MM.1S (cell line): Measurements from ENCODE around the gene GALNTL6.
"Not testable (repeated sequence)": the region's sequence is repeated elsewhere in the genome, so short reads cannot be mapped to it uniquely, and the experiment has no call there.

Experiments used
- DNase-seq: peaks from one replicate; pipeline ENCODE4 v3.0.0-alpha.2; 2015
- H2AFZ ChIP-seq: fragments of 300-600 bp; sonication (generic); 2 replicates; pipeline ENCODE4 v1.6.0; 2016; ENCODE audit warnings: antibody characterized with exemption, low read length
- H3F3A ChIP-seq: fragments of 300-600 bp; sonication (generic); 2 replicates; pipeline ENCODE4 v1.6.1; 2016; ENCODE audit warnings: mild to moderate bottlenecking, antibody characterized with exemption, low read length, moderate library complexity, mixed read lengths; ENCODE audit not compliant: insufficient read depth
- H3K27ac ChIP-seq: fragments of 300-600 bp; sonication (generic); 2 replicates; pipeline ENCODE4 v1.5.1; 2016; ENCODE audit warnings: mild to moderate bottlenecking, low read length
- H3K27me3 ChIP-seq: fragments of 300-600 bp; sonication (generic); replicated peaks from 2 replicates; pipeline ENCODE4 v1.6.0; 2016; ENCODE audit warnings: low read length; ENCODE audit not compliant: insufficient read depth
- H3K36me3 ChIP-seq: fragments of 300-600 bp; sonication (generic); replicated peaks from 2 replicates; pipeline ENCODE4 v1.6.1; 2016; ENCODE audit warnings: mild to moderate bottlenecking, low read length, mixed read lengths; ENCODE audit not compliant: insufficient read depth
- H3K4me1 ChIP-seq: fragments of 300-600 bp; sonication (generic); 2 replicates; pipeline ENCODE4 v1.6.1; 2016; ENCODE audit warnings: low read length, mixed read lengths
- H3K4me2 ChIP-seq: fragments of 300-600 bp; sonication (generic); 2 replicates; pipeline ENCODE4 v1.6.0; 2016; ENCODE audit warnings: low read depth, low read length
- H3K4me3 ChIP-seq: fragments of 300-600 bp; sonication (generic); 2 replicates; pipeline ENCODE4 v1.5.1; 2016; ENCODE audit warnings: low read length, mixed read lengths
- H3K79me2 ChIP-seq: fragments of 300-600 bp; sonication (generic); 2 replicates; pipeline ENCODE4 v1.6.1; 2016; ENCODE audit warnings: mixed run types, low read length, mixed read lengths
- H3K9ac ChIP-seq: fragments of 300-600 bp; sonication (generic); 2 replicates; pipeline ENCODE4 v1.6.1; 2016; ENCODE audit warnings: low read length, mixed read lengths
- H3K9me2 ChIP-seq: fragments of 300-600 bp; sonication (generic); replicated peaks from 2 replicates; pipeline ENCODE4 v1.6.1; 2016; ENCODE audit warnings: mild to moderate bottlenecking, low read length, mixed read lengths; ENCODE audit not compliant: insufficient read depth
- H3K9me3 ChIP-seq: fragments of 300-600 bp; sonication (generic); replicated peaks from 2 replicates; pipeline ENCODE4 v1.6.1; 2016; ENCODE audit warnings: mild to moderate bottlenecking, low read length, mixed read lengths; ENCODE audit not compliant: insufficient read depth
- H4K20me1 ChIP-seq: fragments of 300-600 bp; sonication (generic); 2 replicates; pipeline ENCODE4 v1.6.1; 2016; ENCODE audit warnings: mild to moderate bottlenecking, low read length, moderate library complexity, mixed read lengths; ENCODE audit not compliant: insufficient read depth
- EZH2 ChIP-seq: fragments of 300-600 bp; sonication (generic); optimal IDR thresholded peaks from 2 replicates; pipeline ENCODE3; 2017; ENCODE audit warnings: low read depth, mild to moderate bottlenecking, antibody characterized with exemption, low read length, mixed read lengths
- EZH2phosphoT487 ChIP-seq: fragments of 300-600 bp; sonication (generic); IDR thresholded peaks from 2 replicates; pipeline ENCODE4 v1.6.1; 2018; ENCODE audit warnings: antibody characterized with exemption, low read length
- TF ChIP-seq, protein P1 (sequence below): fragments of 300-600 bp; sonication (generic); IDR thresholded peaks from 2 replicates; pipeline ENCODE4 v1.5.1; 2016; ENCODE audit warnings: antibody characterized with exemption, low read length, mixed read lengths

GALNTL6 gene

DNA sequence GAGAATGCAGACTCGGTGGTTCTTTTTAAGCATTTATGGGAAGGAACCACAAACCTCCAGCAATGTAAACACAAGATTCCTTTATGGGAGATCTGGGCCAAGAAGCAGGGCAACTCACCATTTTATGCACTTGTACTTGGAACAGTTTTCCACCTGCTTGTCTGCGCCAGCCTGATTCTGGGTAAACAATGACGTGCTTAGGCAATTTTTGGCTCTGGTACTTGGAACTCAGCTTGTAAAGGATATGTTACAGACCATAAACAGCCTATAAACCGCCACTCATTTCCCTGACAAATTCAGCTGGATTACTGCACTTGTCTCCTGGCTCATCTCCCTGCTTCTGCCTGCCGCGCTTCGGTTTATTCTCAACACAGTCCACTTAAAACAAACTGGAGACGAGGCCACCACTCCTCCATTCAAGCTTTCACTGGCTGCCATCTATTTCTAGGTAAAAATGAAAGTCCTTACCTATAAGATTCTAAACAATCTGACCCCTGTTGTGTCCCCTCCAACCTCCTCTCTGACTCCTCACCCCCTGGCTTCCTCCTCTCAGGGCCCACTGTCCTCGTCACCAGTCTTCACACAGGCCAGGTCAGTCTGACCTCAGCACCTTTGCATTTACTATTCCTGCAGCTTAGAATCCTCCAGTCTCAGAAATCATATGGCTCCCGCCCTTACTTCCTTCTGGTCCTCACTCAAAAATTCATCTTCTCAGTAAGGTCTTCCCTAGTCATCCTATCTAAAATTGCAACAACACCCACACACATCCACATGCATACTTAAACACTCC, 1149.6 kb downstream of the GALNTL6 start:
- Histone ChIP-seq H3K4me2 (no peak overlapping the region), H3K27me3 (no peaks in the 10 kb centered on the region), H3K9ac (no peak overlapping the region), H3K27ac (no peak overlapping the region), H3K9me3 (no peaks in the 10 kb centered on the region), H4K20me1 (no peaks in the 10 kb centered on the region), H3K4me1 (no peaks in the 10 kb centered on the region), H3K36me3 (no peaks in the 10 kb centered on the region), H3K9me2 (no peaks in the 10 kb centered on the region), H3K79me2 (no peaks in the 10 kb centered on the region), H2AFZ (no peak overlapping the region), H3F3A (no peaks in the 10 kb centered on the region), H3K4me3 (no peak overlapping the region)
- no peak for DNase-seq
- TF ChIP-seq EZH2 (no peak), EZH2phosphoT487 (no peak)
- TF ChIP-seq, protein P1, sequence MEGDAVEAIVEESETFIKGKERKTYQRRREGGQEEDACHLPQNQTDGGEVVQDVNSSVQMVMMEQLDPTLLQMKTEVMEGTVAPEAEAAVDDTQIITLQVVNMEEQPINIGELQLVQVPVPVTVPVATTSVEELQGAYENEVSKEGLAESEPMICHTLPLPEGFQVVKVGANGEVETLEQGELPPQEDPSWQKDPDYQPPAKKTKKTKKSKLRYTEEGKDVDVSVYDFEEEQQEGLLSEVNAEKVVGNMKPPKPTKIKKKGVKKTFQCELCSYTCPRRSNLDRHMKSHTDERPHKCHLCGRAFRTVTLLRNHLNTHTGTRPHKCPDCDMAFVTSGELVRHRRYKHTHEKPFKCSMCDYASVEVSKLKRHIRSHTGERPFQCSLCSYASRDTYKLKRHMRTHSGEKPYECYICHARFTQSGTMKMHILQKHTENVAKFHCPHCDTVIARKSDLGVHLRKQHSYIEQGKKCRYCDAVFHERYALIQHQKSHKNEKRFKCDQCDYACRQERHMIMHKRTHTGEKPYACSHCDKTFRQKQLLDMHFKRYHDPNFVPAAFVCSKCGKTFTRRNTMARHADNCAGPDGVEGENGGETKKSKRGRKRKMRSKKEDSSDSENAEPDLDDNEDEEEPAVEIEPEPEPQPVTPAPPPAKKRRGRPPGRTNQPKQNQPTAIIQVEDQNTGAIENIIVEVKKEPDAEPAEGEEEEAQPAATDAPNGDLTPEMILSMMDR: no peak

DNA sequence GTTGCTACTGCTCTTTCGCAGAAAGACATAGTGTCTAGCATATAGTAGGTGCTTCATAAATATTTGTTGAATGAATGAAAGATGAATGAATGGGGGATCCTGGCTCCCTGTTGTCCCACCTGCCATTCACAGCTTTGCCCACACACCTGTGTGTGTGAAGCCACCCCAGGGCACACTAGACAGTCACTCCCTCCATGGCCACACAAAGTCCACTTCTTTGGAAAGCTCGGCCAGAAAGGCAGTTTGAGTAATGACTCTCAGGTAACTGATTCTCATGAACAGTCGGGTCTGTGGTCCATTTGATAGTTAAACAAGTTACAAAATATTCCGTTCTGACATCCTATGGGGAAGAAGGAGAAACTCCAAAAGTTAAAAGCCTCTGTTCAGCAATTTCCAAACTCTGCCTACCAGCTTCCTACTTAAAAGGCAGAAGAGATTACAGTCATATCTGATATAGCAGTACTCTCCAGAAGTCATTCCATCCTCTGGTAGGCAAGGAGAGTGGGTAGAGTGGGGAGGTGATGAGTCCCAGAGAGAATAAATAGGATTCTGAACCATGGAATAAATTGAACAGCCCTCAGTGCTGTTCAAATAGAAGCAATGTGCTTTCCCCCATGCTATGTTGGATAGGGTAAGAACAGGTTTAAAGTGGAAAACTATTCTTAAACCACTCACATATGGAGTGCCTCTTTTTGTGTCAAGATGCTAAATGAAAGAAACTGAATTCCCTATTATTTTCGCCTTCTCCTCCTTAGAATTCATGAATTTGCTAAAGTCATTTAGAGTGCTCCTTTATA, 1150.5 kb downstream of the GALNTL6 start:
- no peak overlapping the region for H3K4me3 ChIP-seq
- no peak overlapping the region for H2AFZ ChIP-seq
- no peak overlapping the region for H3K27ac ChIP-seq
- TF ChIP-seq EZH2phosphoT487: no peak
- TF ChIP-seq EZH2: no peak
- TF ChIP-seq, protein P1: no peak
- H3K4me2 ChIP-seq: no peak overlapping the region
- H3K36me3 ChIP-seq: no peaks in the 10 kb centered on the region
- H3K9me2 ChIP-seq: no peaks in the 10 kb centered on the region
- no peaks in the 10 kb centered on the region for H3K27me3 ChIP-seq
- H3F3A ChIP-seq: no peaks in the 10 kb centered on the region
- H3K9me3 ChIP-seq: no peaks in the 10 kb centered on the region
- no peak for DNase-seq
- H3K79me2 ChIP-seq: no peaks in the 10 kb centered on the region
- no peaks in the 10 kb centered on the region for H3K4me1 ChIP-seq
- no peaks in the 10 kb centered on the region for H4K20me1 ChIP-seq
- H3K9ac ChIP-seq: no peak overlapping the region

DNA sequence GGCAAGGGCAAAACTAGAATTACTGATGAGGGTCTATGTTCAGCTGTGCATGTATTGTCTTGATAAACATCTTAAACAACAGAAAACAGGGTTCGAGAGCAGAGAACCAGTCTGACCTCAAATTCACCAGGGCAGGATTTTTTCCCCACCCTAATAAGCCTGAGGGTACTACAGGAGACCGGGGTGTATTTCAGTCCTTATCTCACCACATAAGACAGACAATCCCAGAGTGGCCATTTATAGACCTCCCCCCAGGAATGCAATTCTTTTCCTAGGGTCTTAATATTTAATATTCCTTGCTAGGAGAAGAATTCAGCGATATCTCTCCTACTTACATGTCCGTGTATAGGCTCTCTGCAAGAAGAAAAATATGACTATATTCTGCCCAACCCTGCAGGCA, 1157.0 kb downstream of the GALNTL6 start:
- H3K27me3 ChIP-seq, H3K4me3 ChIP-seq, H3F3A ChIP-seq, H3K4me2 ChIP-seq, DNase-seq, H3K9me2 ChIP-seq, H3K9me3 ChIP-seq, H3K4me1 ChIP-seq, H3K27ac ChIP-seq, H3K36me3 ChIP-seq, H3K9ac ChIP-seq, H2AFZ ChIP-seq, H3K79me2 ChIP-seq, H4K20me1 ChIP-seq: not testable (repeated sequence)

DNA sequence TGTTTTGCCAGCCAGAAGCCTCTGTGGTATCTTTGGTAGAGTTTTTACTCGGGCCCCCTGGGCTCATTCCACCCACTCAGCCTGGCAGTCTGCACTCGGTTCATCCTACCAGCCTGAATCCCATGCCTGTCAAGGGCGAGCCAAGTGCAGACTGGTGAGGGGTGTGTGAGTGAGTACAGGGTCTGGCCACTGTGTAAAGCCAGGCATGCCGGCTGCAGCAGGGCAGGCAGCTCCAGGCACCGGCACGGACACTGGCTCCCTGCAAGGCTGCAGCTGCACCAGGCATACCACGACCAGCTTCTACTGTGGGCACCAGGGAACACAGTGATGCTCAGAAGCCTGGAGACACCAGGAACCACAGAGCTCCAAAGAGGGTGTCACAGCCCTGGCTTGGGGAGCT, 1161.4 kb downstream of the GALNTL6 start:
- Histone ChIP-seq H4K20me1 (no peaks in the 10 kb centered on the region), H3K4me2 (no peak overlapping the region), H3K4me1 (peaks cover 23% of the 10 kb centered on the region), H3K79me2 (no peaks in the 10 kb centered on the region), H3K4me3 (no peak overlapping the region), H3K9me3 (no peaks in the 10 kb centered on the region), H3K27me3 (no peaks in the 10 kb centered on the region), H2AFZ (no peak overlapping the region), H3K36me3 (no peaks in the 10 kb centered on the region), H3F3A (peaks cover 9% of the 10 kb centered on the region), H3K9ac (no peak overlapping the region), H3K9me2 (no peaks in the 10 kb centered on the region), H3K27ac (no peak overlapping the region)
- no peak for DNase-seq
- TF ChIP-seq, protein P1: no peak
- TF ChIP-seq EZH2phosphoT487 (no peak), EZH2 (no peak)
